C4-2B (cell line): ENCODE data around the gene ZNF728.
"Not testable (repeated sequence)": the region's sequence is repeated elsewhere in the genome, so short reads cannot be mapped to it uniquely, and the experiment has no call there.

ENCODE experiments used
- H3K27ac ChIP-seq: fragments of 450-650 bp; 2 replicates; pipeline ENCODE4 v1.5.1; 2017
- ZFX ChIP-seq: fragments of 450-650 bp; IDR thresholded peaks from 2 replicates; pipeline ENCODE4 v1.6.1; 2017
- TF ChIP-seq, protein P1 (sequence below): fragments of 450-650 bp; conservative IDR thresholded peaks from 2 replicates; pipeline ENCODE4 v1.5.1; 2017; ENCODE audit warnings: mild to moderate bottlenecking

Gene ZNF728

DNA sequence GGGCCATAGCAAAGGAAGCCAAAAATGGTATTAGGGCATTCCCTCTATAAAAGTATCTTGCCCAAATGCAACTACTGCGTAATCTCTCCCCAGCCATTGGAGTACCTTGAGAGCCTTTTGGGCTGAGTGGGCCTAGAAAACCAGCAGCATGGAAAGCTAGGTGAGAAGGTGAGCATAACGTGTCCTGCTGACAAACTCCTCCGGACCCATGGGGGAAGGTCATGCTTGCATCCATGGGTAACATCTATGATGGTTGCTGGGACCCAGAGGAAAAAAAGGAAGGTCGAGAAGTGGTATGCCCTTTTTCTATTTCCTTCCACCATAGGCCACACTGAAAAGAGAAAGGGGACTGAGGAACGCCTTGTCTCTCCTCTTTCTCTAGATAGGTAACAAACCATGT lies 57.4 kb downstream of the ZNF728 start:
- H3K27ac ChIP-seq: no peak overlapping the region
- TF ChIP-seq, protein P1, sequence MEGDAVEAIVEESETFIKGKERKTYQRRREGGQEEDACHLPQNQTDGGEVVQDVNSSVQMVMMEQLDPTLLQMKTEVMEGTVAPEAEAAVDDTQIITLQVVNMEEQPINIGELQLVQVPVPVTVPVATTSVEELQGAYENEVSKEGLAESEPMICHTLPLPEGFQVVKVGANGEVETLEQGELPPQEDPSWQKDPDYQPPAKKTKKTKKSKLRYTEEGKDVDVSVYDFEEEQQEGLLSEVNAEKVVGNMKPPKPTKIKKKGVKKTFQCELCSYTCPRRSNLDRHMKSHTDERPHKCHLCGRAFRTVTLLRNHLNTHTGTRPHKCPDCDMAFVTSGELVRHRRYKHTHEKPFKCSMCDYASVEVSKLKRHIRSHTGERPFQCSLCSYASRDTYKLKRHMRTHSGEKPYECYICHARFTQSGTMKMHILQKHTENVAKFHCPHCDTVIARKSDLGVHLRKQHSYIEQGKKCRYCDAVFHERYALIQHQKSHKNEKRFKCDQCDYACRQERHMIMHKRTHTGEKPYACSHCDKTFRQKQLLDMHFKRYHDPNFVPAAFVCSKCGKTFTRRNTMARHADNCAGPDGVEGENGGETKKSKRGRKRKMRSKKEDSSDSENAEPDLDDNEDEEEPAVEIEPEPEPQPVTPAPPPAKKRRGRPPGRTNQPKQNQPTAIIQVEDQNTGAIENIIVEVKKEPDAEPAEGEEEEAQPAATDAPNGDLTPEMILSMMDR: no peak
- TF ChIP-seq ZFX: no peak

- H3K27ac ChIP-seq: no peak overlapping the region
- TF ChIP-seq, protein P1: no peak
- TF ChIP-seq ZFX: no peak
Measured at GRCh38 chr19:22935151-22935550, 67.8 kb downstream of the ZNF728 start.

- not testable (repeated sequence) for H3K27ac ChIP-seq
Measured at GRCh38 chr19:22927576-22927975, 75.4 kb downstream of the ZNF728 start.

- H3K27ac ChIP-seq: not testable (repeated sequence)
Measured at GRCh38 chr19:22925181-22925580, 77.8 kb downstream of the ZNF728 start.
